Ectodermal cell (in vitro differentiated cells): Measurements from ENCODE around the gene GAP43.
"Not testable (repeated sequence)": the region's sequence is repeated elsewhere in the genome, so short reads cannot be mapped to it uniquely, and the experiment has no call there.

ENCODE experiments used
- H3K27ac ChIP-seq: 2 replicates; pipeline ENCODE4 v1.7.0; 2013; ENCODE audit warnings: mild to moderate bottlenecking, low read depth, low read length; ENCODE audit not compliant: insufficient read depth, poor library complexity, severe bottlenecking
- H3K27me3 ChIP-seq: 2 replicates; pipeline ENCODE4 v1.7.0; 2013; ENCODE audit warnings: mild to moderate bottlenecking, low read length; ENCODE audit not compliant: insufficient read depth, control insufficient read depth, poor library complexity, severe bottlenecking
- H3K36me3 ChIP-seq: one replicate; pipeline ENCODE4 v1.7.0; 2013; ENCODE audit warnings: low read length; ENCODE audit not compliant: control insufficient read depth, insufficient read depth
- H3K4me1 ChIP-seq: one replicate; pipeline ENCODE4 v1.7.0; 2013; ENCODE audit warnings: low read length; ENCODE audit not compliant: control insufficient read depth, insufficient read depth
- H3K4me3 ChIP-seq: 2 replicates; pipeline ENCODE4 v1.7.0; 2013; ENCODE audit warnings: low read depth, low read length, control low read depth; ENCODE audit not compliant: insufficient read depth
- H3K9me3 ChIP-seq: 2 replicates; pipeline ENCODE4 v1.7.0; 2013; ENCODE audit warnings: mild to moderate bottlenecking, low read length, moderate library complexity; ENCODE audit not compliant: control insufficient read depth
- WGBS, 2 experiments: methylation state at CpG; one replicate each; pipeline ENCODE4 v1.1.7; 2013; ENCODE audit warnings: missing lambda C conversion rate in 2 of 2; 5-methylcytosine and 5-hydroxymethylcytosine counted together

The GAP43 gene

GRCh38 chr3:115736341-115736740, 113.0 kb downstream of the GAP43 start:
- not testable (repeated sequence) for H3K4me1 ChIP-seq, H3K9me3 ChIP-seq, H3K36me3 ChIP-seq, H3K27ac ChIP-seq, H3K27me3 ChIP-seq, H3K4me3 ChIP-seq
- 93 to 100% methylated on average over 2 to 3 of the region's 3 CpGs for WGBS, 2 experiments

GRCh38 chr3:115741650-115742049, 118.3 kb downstream of the GAP43 start:
- Histone ChIP-seq H3K4me3 (no peak overlapping the region), H3K27ac (no peak overlapping the region), H3K4me1 (no peaks in the 10 kb centered on the region), H3K9me3 (peaks cover 2% of the 10 kb centered on the region), H3K27me3 (no peaks in the 10 kb centered on the region), H3K36me3 (no peaks in the 10 kb centered on the region)
- 92 to 98% methylated on average over 5 of the region's 5 CpGs for WGBS, 2 experiments

GRCh38 chr3:115744516-115744915, 121.2 kb downstream of the GAP43 start:
- WGBS, 2 experiments, result 85 to 88% methylated on average over 4 of the region's 4 CpGs

GRCh38 chr3:115752978-115753377, 129.7 kb downstream of the GAP43 start:
- WGBS, 2 experiments, result 88 to 100% methylated on average over 1 of the region's 1 CpG
- H3K4me1 ChIP-seq, H3K9me3 ChIP-seq, H3K4me3 ChIP-seq, H3K27ac ChIP-seq, H3K36me3 ChIP-seq, H3K27me3 ChIP-seq: not testable (repeated sequence)

More at GRCh38 chr3:115744516-115744915, 121.2 kb downstream of the GAP43 start:
- H3K36me3 ChIP-seq, H3K27me3 ChIP-seq, H3K9me3 ChIP-seq, H3K4me1 ChIP-seq, H3K4me3 ChIP-seq, H3K27ac ChIP-seq: not testable (repeated sequence)

- no peaks in the 10 kb centered on the region for H3K4me1 ChIP-seq
- no peak overlapping the region for H3K4me3 ChIP-seq
- no peaks in the 10 kb centered on the region for H3K9me3 ChIP-seq
- no peaks in the 10 kb centered on the region for H3K36me3 ChIP-seq
- H3K27ac ChIP-seq, result no peak overlapping the region
- no peaks in the 10 kb centered on the region for H3K27me3 ChIP-seq
- WGBS, 2 experiments, result 90 to 97% methylated on average over 1 of the region's 1 CpG
Measured at GRCh38 chr3:115758076-115758763, 134.9 kb downstream of the GAP43 start.

GRCh38 chr3:115760716-115761115, 137.4 kb downstream of the GAP43 start:
- Histone ChIP-seq H3K27me3 (no peaks in the 10 kb centered on the region), H3K27ac (no peak overlapping the region), H3K4me3 (no peak overlapping the region), H3K9me3 (no peaks in the 10 kb centered on the region), H3K36me3 (no peaks in the 10 kb centered on the region), H3K4me1 (no peaks in the 10 kb centered on the region)
- 91 to 94% methylated on average over 3 of the region's 3 CpGs for WGBS, 2 experiments

GRCh38 chr3:115761927-115762305, 138.6 kb downstream of the GAP43 start:
- H3K4me1 ChIP-seq, result peaks cover 8% of the 10 kb centered on the region
- H3K27ac ChIP-seq, result no peak overlapping the region
- no peaks in the 10 kb centered on the region for H3K9me3 ChIP-seq
- no peaks in the 10 kb centered on the region for H3K36me3 ChIP-seq
- H3K4me3 ChIP-seq, result no peak overlapping the region
- no peaks in the 10 kb centered on the region for H3K27me3 ChIP-seq

GRCh38 chr3:115766587-115767482, 143.5 kb downstream of the GAP43 start:
- Histone ChIP-seq H3K4me1 (peaks cover 9% of the 10 kb centered on the region), H3K36me3 (no peaks in the 10 kb centered on the region), H3K4me3 (no peak overlapping the region), H3K9me3 (no peaks in the 10 kb centered on the region), H3K27me3 (no peaks in the 10 kb centered on the region), H3K27ac (no peak overlapping the region)
- 86 to 88% methylated on average over 6 of the region's 6 CpGs for WGBS, 2 experiments

- H3K9me3 ChIP-seq, result no peaks in the 10 kb centered on the region
- peaks cover 9% of the 10 kb centered on the region for H3K4me1 ChIP-seq
- H3K4me3 ChIP-seq, result no peak overlapping the region
- WGBS, 2 experiments, result 89 to 93% methylated on average over 2 to 3 of the region's 3 CpGs
- H3K27ac ChIP-seq, result no peak overlapping the region
- H3K36me3 ChIP-seq, result no peaks in the 10 kb centered on the region
- H3K27me3 ChIP-seq, result no peaks in the 10 kb centered on the region
Measured at GRCh38 chr3:115768661-115769060, 145.4 kb downstream of the GAP43 start.
